ENCODE data around the gene CYP1A2.

CYP1A2 gene

GRCh38 chr15:74742422-74742821, 6.2 kb upstream of the CYP1A2 start:
- no peak for DNase-seq

- DNase-seq = no peak
Measured at GRCh38 chr15:74746389-74746788, 2.3 kb upstream of the CYP1A2 start.

GRCh38 chr15:74749832-74750231, 1.2 kb downstream of the CYP1A2 start:
- DNase-seq = no peak

- no peak for DNase-seq
Measured at GRCh38 chr15:74750751-74751150, 2.1 kb downstream of the CYP1A2 start.

GRCh38 chr15:74752011-74752410, 3.4 kb downstream of the CYP1A2 start:
- DNase-seq = no peak

GRCh38 chr15:74752531-74752930, 3.9 kb downstream of the CYP1A2 start:
- DNase-seq = no peak

GRCh38 chr15:74754593-74755215, 6.1 kb downstream of the CYP1A2 start:
- no peak for DNase-seq

- no peak for DNase-seq
Measured at GRCh38 chr15:74758736-74759135, 10.1 kb downstream of the CYP1A2 start.

GRCh38 chr15:74762791-74763150, 14.1 kb downstream of the CYP1A2 start:
- DNase-seq = no peak

GRCh38 chr15:74763416-74763815, 14.8 kb downstream of the CYP1A2 start:
- no peak for DNase-seq

- DNase-seq = no peak
Measured at GRCh38 chr15:74767167-74768098, 18.8 kb downstream of the CYP1A2 start.

GRCh38 chr15:74768099-74768770, 19.6 kb downstream of the CYP1A2 start:
- DNase-seq = no peak

- no peak for DNase-seq
Measured at GRCh38 chr15:74768771-74769342, 20.2 kb downstream of the CYP1A2 start.

- no peak for DNase-seq
Measured at GRCh38 chr15:74769463-74770025, 20.9 kb downstream of the CYP1A2 start.

GRCh38 chr15:74770211-74770903, 21.7 kb downstream of the CYP1A2 start:
- DNase-seq = no peak

GRCh38 chr15:74773329-74773728, 24.7 kb downstream of the CYP1A2 start:
- DNase-seq = no peak

- no peak for DNase-seq
Measured at GRCh38 chr15:74773731-74774252, 25.1 kb downstream of the CYP1A2 start.

GRCh38 chr15:74775132-74775562, 26.5 kb downstream of the CYP1A2 start:
- DNase-seq = no peak

GRCh38 chr15:74775894-74776293, 27.2 kb downstream of the CYP1A2 start:
- no peak for DNase-seq

- no peak for DNase-seq
Measured at GRCh38 chr15:74776821-74777768, 28.4 kb downstream of the CYP1A2 start.
